ENCODE data around the gene ATP2A3.

ATP2A3 gene

GRCh38 chr17:3896968-3897235 is 67.3 kb downstream of the ATP2A3 start:
- no peak for DNase-seq
- H3K4me1 Mint-ChIP-seq = peaks cover 50% of the 10 kb centered on the region
- H3K36me3 Mint-ChIP-seq (ENCODE audit: low read depth) = no peaks in the 10 kb centered on the region
- no peak overlapping the region for H3K4me3 Mint-ChIP-seq
- H3K9me3 Mint-ChIP-seq = no peaks in the 10 kb centered on the region
- H3K27ac Mint-ChIP-seq = no peak overlapping the region
- H3K27me3 Mint-ChIP-seq (ENCODE audit: low read depth, poor library complexity) = peaks cover 37% of the 10 kb centered on the region
- no peak for TF ChIP-seq CTCF (IDR thresholded peaks at IDR 0.05)

- peaks cover 56% of the 10 kb centered on the region for H3K4me1 Mint-ChIP-seq
- H3K4me3 Mint-ChIP-seq = no peak overlapping the region
- no peak overlapping the region for H3K27ac Mint-ChIP-seq
- peaks cover 43% of the 10 kb centered on the region for H3K27me3 Mint-ChIP-seq (ENCODE audit: low read depth, poor library complexity)
- no peak for DNase-seq
- no peaks in the 10 kb centered on the region for H3K36me3 Mint-ChIP-seq (ENCODE audit: low read depth)
- H3K9me3 Mint-ChIP-seq = no peaks in the 10 kb centered on the region
- no peak for TF ChIP-seq CTCF (IDR thresholded peaks at IDR 0.05)
Observed at GRCh38 chr17:3896108-3896967, 67.9 kb downstream of the ATP2A3 start.

- Mint-ChIP-seq H3K27ac (no peak overlapping the region), H3K27me3 (ENCODE audit: low read depth, poor library complexity) (peaks cover 49% of the 10 kb centered on the region), H3K4me3 (no peak overlapping the region), H3K36me3 (ENCODE audit: low read depth) (no peaks in the 10 kb centered on the region), H3K4me1 (peaks cover 61% of the 10 kb centered on the region), H3K9me3 (no peaks in the 10 kb centered on the region)
- TF ChIP-seq CTCF (IDR thresholded peaks at IDR 0.05) = no peak
- no peak for DNase-seq
Observed at GRCh38 chr17:3895354-3895753, 68.9 kb downstream of the ATP2A3 start.

- Mint-ChIP-seq H3K36me3 (ENCODE audit: low read depth) (no peaks in the 10 kb centered on the region), H3K4me1 (peaks cover 65% of the 10 kb centered on the region), H3K27me3 (ENCODE audit: low read depth, poor library complexity) (peaks cover 47% of the 10 kb centered on the region), H3K9me3 (no peaks in the 10 kb centered on the region), H3K27ac (no peak overlapping the region), H3K4me3 (peak overlapping the region; percentile 33)
- TF ChIP-seq CTCF (IDR thresholded peaks at IDR 0.05) = no peak
- DNase-seq = no peak
Observed at GRCh38 chr17:3894911-3895343, 69.3 kb downstream of the ATP2A3 start.

- Mint-ChIP-seq H3K4me3 (peak overlapping the region; percentile 78), H3K4me1 (peaks cover 70% of the 10 kb centered on the region), H3K9me3 (no peaks in the 10 kb centered on the region), H3K27ac (no peak overlapping the region), H3K36me3 (ENCODE audit: low read depth) (no peaks in the 10 kb centered on the region), H3K27me3 (ENCODE audit: low read depth, poor library complexity) (peaks cover 46% of the 10 kb centered on the region)
- TF ChIP-seq CTCF (IDR thresholded peaks at IDR 0.05) = no peak
- DNase-seq = no peak
Observed at GRCh38 chr17:3894188-3894587, 70.0 kb downstream of the ATP2A3 start.

GRCh38 chr17:3893720-3894116 is 70.5 kb downstream of the ATP2A3 start:
- H3K4me1 Mint-ChIP-seq = peaks cover 75% of the 10 kb centered on the region
- no peak for TF ChIP-seq CTCF (IDR thresholded peaks at IDR 0.05)
- H3K27ac Mint-ChIP-seq = no peak overlapping the region

More at GRCh38 chr17:3893720-3894116, 70.5 kb downstream of the ATP2A3 start:
- Mint-ChIP-seq H3K9me3 (no peaks in the 10 kb centered on the region), H3K27me3 (ENCODE audit: low read depth, poor library complexity) (peaks cover 43% of the 10 kb centered on the region), H3K4me3 (peak overlapping the region; percentile 78), H3K36me3 (ENCODE audit: low read depth) (no peaks in the 10 kb centered on the region)
- no peak for DNase-seq
